MCF 10A (cell line): ENCODE results near the gene TMC8. TPM values are rescaled to one million over a fixed set of nuclear protein-coding genes. Genes with fewer than 3 reads are reported as not detected.

Experiments used
- BruUV-seq: library from RNA; stranded (reverse); fragments of 400-500 nt; replicated peaks from 2 replicates; lab custom pipeline; 2021; lab: Mats Ljungman, UMichigan
- CTCF ChIA-PET: fragments of 300-600 bp; sonication (Branson Sonifier 250); formaldehyde crosslinking; extraction: SDS; loops from one replicate; lab custom pipeline; 2021; ENCODE audit warnings: antibody characterized with exemption, inconsistent platforms; lab: Yijun Ruan, JAX
- POLR2A ChIA-PET: fragments of 300-600, 350-650 bp; sonication (Branson Sonifier 250); formaldehyde crosslinking; extraction: SDS; loops from one replicate; lab custom pipeline; 2020; ENCODE audit warnings: antibody characterized with exemption, inconsistent platforms; lab: Yijun Ruan, JAX
- DNase-seq: peaks from one replicate; pipeline ENCODE4 v3.0.0-alpha.2; 2018; ENCODE audit not compliant: unreplicated experiment
- H3K27ac Mint-ChIP-seq: one replicate; pipeline ENCODE4 v1.8.0; 2022; ENCODE audit warnings: mild to moderate bottlenecking, low read depth, mixed read lengths; ENCODE audit not compliant: unreplicated experiment
- H3K27me3 Mint-ChIP-seq: one replicate; pipeline ENCODE4 v1.8.0; 2022; ENCODE audit warnings: mixed read lengths; ENCODE audit not compliant: insufficient read depth, unreplicated experiment
- H3K36me3 Mint-ChIP-seq: one replicate; pipeline ENCODE4 v1.8.0; 2022; ENCODE audit warnings: mild to moderate bottlenecking, moderate library complexity, mixed read lengths; ENCODE audit not compliant: insufficient read depth, unreplicated experiment
- H3K4me1 Mint-ChIP-seq: one replicate; pipeline ENCODE4 v1.8.0; 2022; ENCODE audit warnings: mixed read lengths; ENCODE audit not compliant: insufficient read depth, unreplicated experiment
- H3K4me3 Mint-ChIP-seq: one replicate; pipeline ENCODE4 v1.8.0; 2022; ENCODE audit warnings: mild to moderate bottlenecking, moderate library complexity, mixed read lengths; ENCODE audit not compliant: unreplicated experiment
- H3K9me3 Mint-ChIP-seq: one replicate; pipeline ENCODE4 v1.8.0; 2022; ENCODE audit warnings: mixed read lengths; ENCODE audit not compliant: unreplicated experiment
- CTCF ChIP-seq: fragments of 200-600 bp; IDR thresholded peaks from one replicate; pipeline ENCODE4 v1.8.0; 2022; ENCODE audit warnings: antibody characterized with exemption, mild to moderate bottlenecking; ENCODE audit not compliant: unreplicated experiment
- intact Hi-C: fragments of 100-400 bp; cut with micrococcal nuclease; formaldehyde crosslinking; loops from 2 replicates; pipeline ENCODE4 v1.14.1; 2022
- total RNA-seq: library from RNA; stranded (reverse); gene quantifications from 2 replicates; pipeline ENCODE4 v1.2.3, GENCODE V29; 2022

TMC8 gene
- total RNA-seq, 1 experiment from 2014 or later = not detected

- no peaks in the 10 kb centered on the region for H3K27me3 Mint-ChIP-seq
- ChIA-PET CTCF (no interaction called here), POLR2A (no interaction called here)
- no peak for TF ChIP-seq CTCF
- intact Hi-C loops = no loop called here
- no peak overlapping the region for H3K4me3 Mint-ChIP-seq
- no peaks in the 10 kb centered on the region for H3K9me3 Mint-ChIP-seq
- H3K36me3 Mint-ChIP-seq = peaks cover 33% of the 10 kb centered on the region
- BruUV-seq = no TSS peak
- no peak overlapping the region for H3K27ac Mint-ChIP-seq
- H3K4me1 Mint-ChIP-seq = no peaks in the 10 kb centered on the region
- no peak for DNase-seq
Observed at GRCh38 chr17:78103311-78103710, 27.3 kb upstream of the TMC8 start.

GRCh38 chr17:78104540-78104941, 26.0 kb upstream of the TMC8 start:
- no peak for TF ChIP-seq CTCF
- BruUV-seq = no TSS peak
- Mint-ChIP-seq H3K4me3 (no peak overlapping the region), H3K27ac (no peak overlapping the region), H3K4me1 (no peaks in the 10 kb centered on the region), H3K27me3 (no peaks in the 10 kb centered on the region), H3K36me3 (peaks cover 33% of the 10 kb centered on the region), H3K9me3 (no peaks in the 10 kb centered on the region)
- intact Hi-C loops = no loop called here
- ChIA-PET POLR2A (no interaction called here), CTCF (interaction anchor here (0.6 kb wide), 1 partner anchor 582 kb away, joined by 3 read pairs; no protein-coding TSS in a partner anchor)
- no peak for DNase-seq

GRCh38 chr17:78105101-78105500, 25.5 kb upstream of the TMC8 start:
- no peak for DNase-seq
- ChIA-PET POLR2A (no interaction called here), CTCF (no interaction called here)
- TF ChIP-seq CTCF = no peak
- H3K36me3 Mint-ChIP-seq = peaks cover 31% of the 10 kb centered on the region
- no peaks in the 10 kb centered on the region for H3K27me3 Mint-ChIP-seq
- H3K4me3 Mint-ChIP-seq = no peak overlapping the region
- H3K27ac Mint-ChIP-seq = no peak overlapping the region
- H3K9me3 Mint-ChIP-seq = no peaks in the 10 kb centered on the region
- no TSS peak for BruUV-seq
- intact Hi-C loops = no loop called here
- H3K4me1 Mint-ChIP-seq = no peaks in the 10 kb centered on the region

GRCh38 chr17:78105551-78105950, 25.0 kb upstream of the TMC8 start:
- Mint-ChIP-seq H3K27me3 (no peaks in the 10 kb centered on the region), H3K36me3 (peaks cover 27% of the 10 kb centered on the region), H3K27ac (no peak overlapping the region), H3K4me1 (no peaks in the 10 kb centered on the region), H3K4me3 (no peak overlapping the region), H3K9me3 (no peaks in the 10 kb centered on the region)
- intact Hi-C loops = no loop called here
- TF ChIP-seq CTCF = no peak
- ChIA-PET POLR2A (no interaction called here), CTCF (interaction anchor here (0.7 to 1.5 kb wide), 2 partner anchors 71 to 213 kb away, joined by 4 read pairs; no protein-coding TSS in a partner anchor)
- no peak for DNase-seq
- BruUV-seq = no TSS peak
